HPDE6-E6E7 (cell line): ENCODE data around the gene FGFRL1.
A peak's percentile ranks its signal among the peaks of the same experiment; 100 is the strongest.
"Not testable (repeated sequence)": the region's sequence is repeated elsewhere in the genome, so short reads cannot be mapped to it uniquely, and the experiment has no call there.

Source experiments
- DNase-seq: peaks from one replicate; pipeline ENCODE4 v3.0.0; 2011; ENCODE audit warnings: missing footprints; ENCODE audit errors: extremely low spot score

The FGFRL1 gene

DNA sequence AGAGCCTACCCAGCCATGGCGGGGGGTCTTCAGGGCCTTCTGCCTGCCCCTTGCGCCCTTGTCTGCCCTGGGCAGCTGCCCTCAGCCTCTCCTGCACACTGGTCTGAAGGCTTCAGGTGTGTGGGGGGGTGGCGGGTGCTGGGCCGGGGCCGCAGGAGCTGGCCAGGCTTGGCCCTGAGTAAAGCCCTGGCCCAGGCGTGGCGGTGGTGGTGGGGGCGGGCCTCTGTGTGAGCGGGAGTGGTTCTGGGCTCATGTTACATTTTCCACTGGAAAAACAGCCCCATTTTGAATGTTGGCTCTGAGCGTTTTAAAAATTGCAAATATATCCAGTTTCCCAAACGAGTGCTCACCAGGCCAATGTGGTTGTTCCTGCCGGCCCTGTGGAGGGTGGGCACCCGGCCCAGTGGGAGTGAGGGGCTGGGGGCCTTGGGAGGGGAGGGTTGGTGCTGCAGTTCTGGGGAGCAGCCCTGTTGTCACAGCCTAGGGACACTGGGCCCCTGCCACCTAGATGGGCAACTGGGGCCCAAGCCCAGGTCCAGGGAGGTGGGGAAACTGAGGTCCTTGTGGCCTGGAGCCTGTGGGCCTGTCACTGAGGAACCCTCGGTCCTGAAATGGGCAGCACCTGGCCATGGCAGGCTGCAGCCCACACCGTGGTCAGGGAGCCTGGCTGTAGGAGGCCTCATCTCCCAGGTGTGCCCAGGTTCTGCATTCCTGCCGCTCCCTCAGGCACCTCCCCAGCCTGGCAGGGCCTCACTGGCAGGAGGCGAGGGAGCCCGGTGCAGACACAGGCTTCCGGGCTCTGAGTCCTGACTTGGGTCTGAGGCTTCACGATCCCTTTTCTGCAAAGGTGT is 28.3 kb downstream of the FGFRL1 start:
- DNase-seq = no peak

DNA sequence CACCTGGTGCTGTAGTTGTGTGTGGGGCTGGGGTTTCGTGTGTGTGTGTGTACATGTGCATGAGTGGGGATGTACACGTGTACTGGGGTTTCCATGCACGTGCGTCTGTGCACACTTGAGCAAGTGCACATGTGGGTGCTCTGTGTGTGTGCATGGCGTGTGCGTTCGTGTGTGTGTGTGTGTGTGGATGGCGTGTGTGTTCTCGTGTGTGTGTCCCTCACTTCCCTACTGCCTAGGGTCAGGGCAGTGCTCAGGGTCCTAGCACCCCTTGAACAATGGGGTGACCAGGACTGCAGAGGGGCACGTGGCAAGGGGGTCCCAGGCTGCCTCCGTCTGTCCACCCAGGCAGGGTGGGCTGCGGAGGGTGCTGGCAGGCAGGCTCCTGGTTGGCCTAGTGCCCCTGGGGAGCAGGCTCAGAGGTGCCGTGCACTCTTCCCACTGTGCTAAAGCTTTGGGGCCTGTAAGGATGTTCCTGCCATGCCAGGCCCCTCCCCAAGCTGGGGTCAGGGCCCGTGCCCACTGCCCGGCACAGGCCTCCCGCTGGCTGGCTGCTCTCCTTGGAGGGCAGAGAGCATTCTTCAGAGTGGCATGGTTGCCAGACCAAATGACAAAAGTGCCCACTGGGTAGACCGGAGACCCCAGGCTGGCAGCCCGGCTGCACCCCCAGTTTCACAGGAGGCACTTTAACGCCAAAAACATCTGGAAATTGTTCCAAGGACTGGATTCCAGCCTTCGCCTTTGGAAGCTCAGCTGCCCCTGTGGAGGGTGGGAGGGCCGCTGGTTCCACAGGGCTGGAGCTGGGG is 29.1 kb downstream of the FGFRL1 start:
- DNase-seq = no peak

DNA sequence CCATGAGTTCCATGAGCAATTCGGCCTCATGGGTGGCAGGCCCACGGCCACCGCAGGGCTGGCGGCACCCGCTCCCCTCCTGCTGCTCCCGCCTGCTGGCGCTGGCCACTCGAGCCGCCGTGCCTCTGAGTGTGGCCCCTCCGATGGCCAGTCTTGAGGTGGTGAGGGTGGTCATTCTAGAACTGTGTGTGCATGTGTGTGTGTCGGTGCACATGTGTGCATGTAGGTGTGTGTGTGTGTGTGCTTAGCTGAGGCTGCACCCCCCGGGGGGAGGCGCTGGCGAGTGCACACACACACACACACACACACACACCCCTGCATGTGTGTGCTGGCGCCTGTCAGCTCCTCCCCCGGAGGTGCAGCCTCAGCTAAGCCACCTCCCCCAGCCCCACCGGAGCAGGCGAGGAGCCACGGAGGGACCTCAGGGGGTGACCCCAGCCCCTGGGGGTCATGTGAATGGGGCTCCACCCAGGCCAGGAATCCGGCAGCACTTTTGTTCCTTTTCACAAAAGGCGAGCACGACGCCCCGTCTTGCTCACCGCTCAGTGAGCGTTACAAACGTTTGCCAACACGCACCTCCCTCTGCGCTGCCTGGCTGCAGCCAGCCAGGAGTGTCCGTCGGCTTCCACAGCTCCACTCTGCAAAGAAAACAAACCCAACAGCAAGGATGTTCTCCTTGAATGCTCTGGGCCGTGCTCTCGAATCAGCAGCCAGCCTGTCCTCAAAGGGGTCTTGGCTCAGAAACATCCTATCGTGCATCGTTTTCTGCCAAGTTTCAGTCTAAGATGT is 29.9 kb downstream of the FGFRL1 start:
- no peak for DNase-seq

DNA sequence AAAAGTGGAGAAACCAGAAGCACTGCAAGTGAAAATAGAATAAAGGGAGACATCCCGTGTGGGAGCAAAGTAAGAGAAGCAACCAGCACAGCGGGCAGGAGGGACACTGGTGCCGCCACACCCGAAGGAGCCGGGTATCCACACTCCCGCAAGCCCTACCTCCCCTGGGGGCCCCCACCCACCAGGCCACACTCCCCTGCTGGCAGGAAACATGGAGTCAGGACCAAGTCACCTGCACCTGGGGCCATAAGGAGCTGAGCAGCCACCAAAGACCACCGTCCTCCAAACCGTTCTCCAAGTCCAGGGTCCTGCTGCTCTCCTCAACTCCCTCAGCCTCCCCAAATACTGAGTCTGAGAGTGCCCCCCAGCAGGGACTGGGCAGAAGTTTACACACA is 30.5 kb downstream of the FGFRL1 start:
- no peak for DNase-seq

DNA sequence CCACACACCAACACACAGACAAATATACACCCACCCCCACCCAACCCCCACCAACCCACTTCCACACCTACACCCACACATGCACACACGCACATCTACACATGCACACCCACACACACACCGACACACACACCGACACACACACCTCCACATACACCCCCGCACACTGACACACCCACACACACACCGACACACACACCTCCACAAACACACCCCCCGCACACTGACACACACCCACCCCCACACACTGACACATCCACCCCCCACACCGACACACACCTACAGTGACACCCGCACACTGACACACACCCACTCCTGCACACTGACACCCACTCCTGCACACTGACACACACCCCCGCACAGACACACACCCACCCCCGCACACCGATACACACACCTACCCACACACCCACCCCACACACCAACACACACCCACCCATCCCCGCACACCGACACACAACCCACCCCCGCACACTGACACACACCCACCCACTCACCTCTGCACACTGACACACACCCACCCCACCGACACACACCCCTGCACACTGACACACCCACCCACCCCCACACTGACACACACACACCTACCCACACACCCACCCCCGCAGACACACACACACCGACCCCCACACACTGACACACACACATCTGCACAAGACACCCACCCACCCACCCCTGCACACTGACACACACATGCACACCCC is 31.1 kb downstream of the FGFRL1 start:
- no peak for DNase-seq

DNA sequence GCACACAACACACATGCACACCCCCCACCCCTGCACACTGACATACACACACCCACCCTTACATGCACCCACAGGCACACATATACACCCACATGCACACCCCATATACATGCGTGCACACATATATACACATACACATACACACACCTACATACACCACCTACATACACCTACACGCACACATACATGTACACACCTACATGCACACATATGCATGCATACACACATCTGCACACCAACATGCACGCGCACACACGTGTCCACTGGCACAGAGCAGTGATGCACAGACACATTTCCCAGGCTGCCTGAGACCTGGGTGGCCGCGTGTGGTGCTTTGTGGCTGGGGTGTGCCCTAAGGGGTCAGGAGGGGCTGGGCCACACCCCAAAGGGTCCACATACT is 31.7 kb downstream of the FGFRL1 start:
- no peak for DNase-seq

DNA sequence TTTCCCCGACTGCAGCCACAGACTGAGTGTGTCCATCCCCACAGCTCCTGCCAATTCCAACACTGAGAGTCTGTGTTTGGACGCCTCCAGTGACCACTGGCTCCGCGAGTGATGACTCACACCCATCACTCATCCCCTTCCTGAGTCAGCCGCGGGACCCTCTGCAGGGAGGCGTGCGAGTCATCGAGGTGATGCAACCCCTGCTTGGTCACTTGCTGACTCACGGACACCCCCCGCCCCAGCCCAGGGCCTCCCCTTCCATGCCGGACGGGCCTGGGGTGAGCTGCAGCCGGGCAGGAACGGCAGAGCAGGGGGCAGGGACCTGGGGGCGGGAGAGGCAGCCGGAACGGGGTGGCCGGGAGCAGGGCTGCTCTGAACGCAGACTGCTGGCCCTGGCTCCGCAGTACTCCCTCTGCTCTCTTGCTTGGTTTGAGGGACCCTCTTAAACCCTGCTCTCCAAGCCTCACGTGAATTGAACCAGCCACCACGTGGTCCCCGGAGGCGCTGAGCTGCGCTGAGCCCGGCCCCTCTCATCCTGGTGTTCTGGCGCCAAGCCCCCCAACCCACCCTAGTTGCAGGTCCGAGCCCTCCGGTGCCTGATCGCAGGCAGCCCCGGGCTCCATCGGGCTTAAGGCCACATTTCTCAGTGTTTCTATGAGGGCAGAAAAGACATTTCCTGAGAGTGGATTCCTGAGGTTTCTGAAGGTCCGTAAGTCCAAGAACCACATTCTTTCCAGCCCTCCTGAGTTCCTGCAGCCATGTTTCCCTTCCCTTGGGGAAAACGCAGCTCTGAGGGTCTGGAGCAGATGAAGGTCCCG is 32.4 kb downstream of the FGFRL1 start:
- peak; percentile 96 for DNase-seq

DNA sequence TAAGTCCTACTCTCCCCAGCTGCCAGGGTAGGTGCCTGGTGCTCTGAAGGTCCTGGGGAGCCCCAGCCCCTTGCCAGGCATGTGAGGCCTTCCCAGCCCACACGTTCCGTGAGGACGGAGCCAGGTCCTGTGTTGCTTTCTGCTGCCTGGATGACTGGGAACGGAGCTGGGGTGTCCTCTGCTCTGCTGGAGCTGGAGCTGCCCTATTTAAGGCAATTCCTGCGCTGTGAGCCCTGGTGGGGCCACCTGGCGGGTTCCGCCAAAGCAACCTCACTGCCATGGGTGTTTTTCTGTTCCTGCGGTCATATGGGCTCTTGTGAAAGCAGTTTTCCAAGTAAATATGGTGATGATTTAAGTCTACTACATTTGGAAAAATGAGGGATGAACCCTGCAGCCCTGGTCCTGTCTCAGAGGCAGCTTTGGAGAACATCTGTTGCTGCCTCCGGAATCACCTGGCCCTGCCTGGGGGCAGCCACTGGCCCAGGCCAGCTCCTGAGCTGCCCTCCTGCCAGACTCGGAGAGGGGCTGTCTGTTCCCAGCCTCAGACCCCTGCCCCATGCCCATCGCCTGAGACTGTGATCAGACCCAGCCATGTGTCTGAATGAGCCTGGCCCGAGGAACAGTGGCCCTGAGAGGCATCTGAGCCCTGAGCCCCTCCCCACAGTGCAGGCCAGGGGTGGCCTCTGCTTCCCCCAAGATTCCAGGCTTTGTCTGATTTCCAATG is 33.2 kb downstream of the FGFRL1 start:
- no peak for DNase-seq

DNA sequence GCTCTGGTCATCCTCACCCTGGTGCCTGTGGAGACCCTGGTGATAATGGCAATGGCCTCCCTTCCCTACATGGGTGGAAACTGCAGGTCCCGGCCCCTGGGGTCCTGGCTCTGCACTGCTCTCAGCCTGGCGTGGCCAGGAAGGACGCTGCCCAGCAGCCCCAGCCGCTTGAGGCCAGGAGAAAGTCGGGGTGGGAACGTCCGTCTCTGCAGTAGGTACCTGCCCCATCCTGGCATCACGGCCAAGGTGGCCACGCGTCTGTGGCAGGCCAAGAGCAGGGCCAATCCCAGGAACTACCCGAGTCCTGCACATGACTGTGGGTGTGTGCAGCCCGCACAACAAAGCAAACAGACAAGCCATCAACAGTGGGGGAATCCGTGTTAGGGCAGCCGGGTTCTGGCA is 33.8 kb downstream of the FGFRL1 start:
- DNase-seq = no peak

DNA sequence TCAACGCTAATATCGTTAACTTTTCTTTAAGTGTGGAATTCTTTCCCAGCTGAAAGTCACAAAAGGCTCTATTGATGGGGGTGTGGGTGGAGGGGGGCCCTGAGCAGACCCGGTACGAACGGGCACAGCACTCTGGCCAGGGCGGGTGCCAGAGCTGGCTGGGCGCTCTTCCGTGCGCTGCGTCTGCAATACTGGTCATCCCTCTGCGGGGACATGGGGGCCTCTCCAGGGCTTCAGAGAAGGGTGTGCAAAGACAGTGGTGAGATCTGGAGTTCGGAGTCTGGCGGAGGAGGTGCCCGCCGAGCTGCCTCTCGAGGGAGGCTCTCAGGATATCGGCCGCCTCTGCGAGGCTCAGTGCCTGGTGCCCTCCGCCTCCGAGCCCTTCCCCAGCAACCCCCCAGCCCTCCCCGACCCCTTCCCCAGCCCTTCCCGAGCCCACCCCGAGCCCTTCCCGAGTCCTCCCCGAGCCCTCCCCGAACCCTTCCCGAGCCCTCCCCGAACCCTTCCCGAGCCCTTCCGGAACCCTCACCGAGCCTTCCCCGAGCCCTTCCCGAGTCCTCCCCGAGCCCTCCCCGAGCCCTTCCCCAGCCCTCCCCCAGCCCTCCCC is 34.3 kb downstream of the FGFRL1 start:
- DNase-seq = no peak

DNA sequence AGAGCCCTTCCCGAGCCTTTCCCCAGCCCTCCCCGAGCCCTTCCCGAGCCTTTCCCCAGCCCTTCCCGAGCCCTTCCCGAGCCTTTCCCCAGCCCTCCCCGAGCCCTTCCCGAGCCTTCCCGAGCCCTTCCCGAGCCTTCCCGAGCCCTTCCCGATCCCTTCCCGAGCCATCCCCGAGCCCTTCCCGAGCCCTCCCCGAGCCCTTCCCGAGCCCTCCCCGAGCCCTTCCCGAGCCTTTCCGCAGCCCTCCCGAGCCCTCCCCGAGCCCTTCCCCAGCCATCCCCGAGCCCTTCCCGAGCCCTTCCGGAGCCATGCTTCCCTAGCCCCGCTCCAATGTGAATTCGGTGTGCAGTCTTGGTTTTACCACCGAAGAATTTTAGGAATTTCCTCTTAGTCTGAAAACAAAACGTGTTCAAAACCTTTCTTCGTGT is 35.2 kb downstream of the FGFRL1 start:
- DNase-seq = not testable (repeated sequence)

DNA sequence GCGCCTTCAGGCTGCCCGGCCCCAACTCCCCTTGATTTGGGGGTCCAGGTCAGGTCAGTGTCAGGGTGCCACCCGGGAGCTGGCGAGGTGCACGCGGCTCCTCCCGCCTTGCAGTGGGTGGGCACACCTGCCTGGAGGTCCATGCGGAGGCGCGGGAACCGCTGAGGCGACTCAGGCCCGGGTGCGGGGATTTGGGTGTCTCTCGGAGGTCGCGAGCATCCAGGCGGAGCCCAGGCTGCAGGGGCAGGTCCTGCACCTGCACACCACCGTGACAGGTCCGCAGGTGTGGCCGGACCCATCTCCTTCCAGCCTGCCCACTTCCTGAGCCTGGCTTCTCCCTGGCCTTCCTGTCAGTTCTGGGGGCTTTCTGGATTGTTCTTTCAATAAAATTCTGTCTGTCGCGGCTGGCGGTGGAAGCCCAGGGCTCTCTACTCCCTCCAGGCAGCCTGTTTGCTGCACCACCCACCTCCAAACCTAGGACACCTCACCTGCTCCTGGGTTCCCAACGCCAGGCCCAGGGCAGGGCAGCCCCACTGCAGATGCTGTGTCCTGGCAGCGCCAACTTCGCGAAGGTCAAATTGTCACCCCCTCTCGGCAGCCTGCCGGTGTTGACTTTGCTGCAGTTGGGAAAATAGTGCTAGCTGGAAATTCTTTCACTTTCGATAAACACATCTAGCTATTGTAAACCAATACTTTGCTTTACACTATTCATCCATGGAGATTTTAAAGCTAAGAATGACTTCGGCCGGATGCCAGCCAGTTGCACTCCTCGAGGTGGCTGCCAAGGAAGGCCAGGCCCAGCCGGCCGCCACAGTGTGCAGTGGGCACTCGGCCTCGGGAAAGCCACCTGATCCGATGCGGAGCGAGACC is 35.9 kb downstream of the FGFRL1 start:
- no peak for DNase-seq

DNA sequence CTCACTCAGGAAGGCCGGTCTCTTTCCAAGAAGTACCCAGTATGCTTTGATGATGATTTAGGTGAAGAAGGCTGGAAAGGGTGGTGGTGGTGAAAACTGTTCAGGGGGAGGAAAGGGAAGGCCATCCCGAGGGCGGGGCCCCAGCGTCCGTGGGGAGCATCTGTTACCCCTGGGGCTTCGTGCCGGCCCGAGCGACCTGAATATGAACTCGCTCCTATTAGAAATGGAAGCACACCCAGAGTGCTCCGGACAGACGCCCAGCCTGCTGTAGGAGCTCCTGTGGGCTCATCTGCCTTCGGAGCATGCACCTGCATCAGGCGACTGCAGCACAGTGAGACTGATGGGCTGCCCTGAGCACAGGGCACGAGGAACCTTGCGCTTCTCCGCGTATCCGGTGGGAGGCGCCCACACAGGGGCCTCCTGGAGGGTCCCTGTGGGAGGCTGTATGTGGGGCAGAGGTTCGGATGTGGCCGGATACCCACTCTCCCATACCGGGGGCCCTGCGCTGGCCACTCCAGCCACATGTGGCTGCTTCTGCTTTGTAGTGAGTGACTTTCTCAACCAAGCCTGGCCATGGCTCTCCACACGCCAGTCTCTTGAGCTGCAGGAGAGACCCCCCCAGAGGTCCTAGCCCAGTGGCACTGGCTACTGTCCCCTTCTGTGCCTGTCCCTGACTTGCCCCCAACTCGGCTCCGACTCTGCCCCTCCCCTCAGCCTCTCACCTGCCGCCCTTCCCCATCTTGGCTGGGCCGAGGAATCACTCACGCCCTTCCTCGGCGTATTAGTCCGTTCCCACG is 36.7 kb downstream of the FGFRL1 start:
- no peak for DNase-seq

DNA sequence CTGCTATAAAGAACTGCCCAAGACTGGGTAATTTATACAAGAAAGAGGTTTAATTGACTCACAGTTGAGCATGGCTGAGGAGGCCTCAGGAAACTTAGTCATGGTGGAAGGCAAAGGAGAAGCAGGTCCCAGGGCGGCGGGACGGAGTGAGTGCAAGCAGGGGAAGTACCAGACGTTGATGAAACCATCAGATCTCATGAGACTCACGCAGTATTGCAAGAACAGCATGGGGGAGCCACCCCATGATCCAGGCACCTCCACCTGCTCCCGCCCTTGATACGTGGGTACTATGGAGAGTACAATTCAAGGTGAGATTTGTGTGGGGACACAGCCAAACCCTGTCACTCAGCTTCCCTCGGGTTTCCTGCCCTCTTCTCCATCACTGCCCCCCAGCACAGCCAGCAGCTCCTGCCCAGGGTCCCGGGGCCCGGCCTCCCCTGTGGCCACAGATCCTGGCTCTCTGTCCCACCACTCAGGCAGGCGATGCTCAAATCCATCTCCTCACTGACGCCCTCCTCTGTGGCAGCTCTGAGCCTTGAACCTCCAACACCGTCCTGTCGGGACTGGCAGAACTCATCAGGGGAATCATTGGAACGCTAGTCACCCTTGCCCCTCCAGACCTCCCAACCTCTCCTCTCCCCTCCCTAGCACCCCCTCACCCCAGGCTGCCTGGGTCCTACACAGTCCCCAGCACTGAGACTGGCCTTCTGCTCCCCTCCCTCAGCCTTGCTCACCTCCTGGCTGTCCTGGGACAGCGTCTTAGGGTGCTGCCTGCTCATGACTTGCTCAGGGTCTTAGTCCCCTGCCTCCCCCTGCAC is 37.6 kb downstream of the FGFRL1 start:
- no peak for DNase-seq

DNA sequence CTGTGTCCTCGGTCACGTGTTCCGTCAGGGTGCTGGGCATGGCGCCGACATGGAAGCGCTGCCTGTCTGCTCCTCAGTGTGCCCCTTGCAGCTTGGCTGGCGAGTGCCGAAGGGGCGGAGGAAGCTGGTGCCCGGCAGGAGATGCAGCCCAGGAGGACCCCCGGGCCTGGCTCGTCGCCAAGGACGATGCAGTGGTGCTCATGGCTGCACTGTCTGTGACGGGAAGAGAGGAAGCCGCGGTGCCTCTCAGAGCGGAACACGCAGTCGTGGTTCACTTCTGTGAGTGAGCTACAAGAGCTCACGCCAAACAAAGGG is 38.1 kb downstream of the FGFRL1 start:
- no peak for DNase-seq

DNA sequence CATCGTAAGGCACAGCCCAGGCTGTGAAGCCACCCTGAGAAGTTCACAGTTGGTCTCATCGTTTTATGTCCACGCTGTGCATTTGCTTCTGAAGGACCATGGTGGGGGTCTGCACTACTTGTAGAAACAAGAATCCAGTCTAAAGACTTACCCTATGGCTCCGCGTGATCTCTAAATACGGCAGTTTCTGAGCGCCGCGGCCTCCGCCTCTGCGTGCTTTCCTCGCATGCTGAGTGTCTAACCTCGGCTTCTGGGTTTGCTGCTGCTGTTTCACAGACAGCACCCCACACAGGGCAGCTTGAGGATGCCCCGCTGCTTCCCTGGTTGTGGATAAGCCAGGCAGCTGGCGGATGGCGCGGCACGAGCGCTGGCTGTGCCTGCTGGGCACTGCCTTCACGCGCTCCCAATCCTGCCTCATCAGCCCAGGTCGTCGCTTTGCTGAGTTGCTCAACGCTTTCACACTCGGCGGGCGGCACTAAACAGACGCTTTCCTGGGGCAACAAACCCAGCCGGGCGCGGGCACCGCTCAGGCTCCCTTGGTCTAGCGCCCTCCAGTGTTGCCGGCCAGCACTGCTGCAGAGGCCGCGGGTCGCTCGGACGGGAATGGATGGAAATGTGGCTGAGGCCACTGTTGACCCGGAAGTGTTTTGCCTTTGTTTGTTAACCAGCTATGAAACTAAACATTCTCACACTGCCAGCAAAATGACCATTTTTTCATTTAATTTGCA is 39.2 kb downstream of the FGFRL1 start:
- no peak for DNase-seq
